IMR-90 (cell line): ENCODE results near the gene TNIP1. TPM values are rescaled to one million over a fixed set of nuclear protein-coding genes. Genes with fewer than 3 reads are reported as not detected.

Experiments used
- ATAC-seq: fragments of 200-7000 bp; cut with Tn5 transposase; 2 replicates; pipeline ENCODE4 v1.9.1; 2020; ENCODE audit warnings: low read depth, mild to moderate bottlenecking, moderate library complexity
- BruUV-seq: library from RNA; stranded (reverse); fragments of 400-500 nt; replicated peaks from 2 replicates; lab custom pipeline; 2021; lab: Mats Ljungman, UMichigan
- CTCF ChIA-PET: fragments of 300-600 bp; formaldehyde crosslinking; extraction: SDS; loops from one replicate; lab custom pipeline; 2021; ENCODE audit warnings: antibody characterized with exemption; lab: Yijun Ruan, JAX
- POLR2A ChIA-PET: fragments of 300-600 bp; sonication (Branson Sonifier 250); formaldehyde crosslinking; loops from one replicate; lab custom pipeline; 2022; ENCODE audit warnings: antibody characterized with exemption; ENCODE audit not compliant: unreplicated experiment; lab: Charles Lee
- DNase-seq: peaks from one replicate; pipeline ENCODE4 v3.0.0; 2013
- H2AFZ ChIP-seq: replicated peaks from 2 replicates; pipeline ENCODE3; 2013; ENCODE audit warnings: low read length, mild to moderate bottlenecking; ENCODE audit not compliant: poor library complexity
- H2AK5ac ChIP-seq: 2 replicates; pipeline ENCODE4 v1.6.1; 2013; ENCODE audit warnings: low read depth, low read length, inconsistent platforms
- H2AK9ac ChIP-seq: replicated peaks from 2 replicates; pipeline ENCODE3; 2013; ENCODE audit warnings: mild to moderate bottlenecking, low read depth, low read length, moderate library complexity; ENCODE audit not compliant: poor library complexity
- H2BK120ac ChIP-seq: 2 replicates; pipeline ENCODE4 v1.6.1; 2013; ENCODE audit warnings: low read depth, low read length, inconsistent platforms
- H2BK15ac ChIP-seq: 3 replicates; pipeline ENCODE4 v1.6.1; 2013; ENCODE audit warnings: low read depth, low read length, inconsistent platforms
- H2BK20ac ChIP-seq: 2 replicates; pipeline ENCODE4 v1.6.1; 2013; ENCODE audit warnings: low read depth, mild to moderate bottlenecking, inconsistent platforms, low read length, moderate library complexity
- H2BK5ac ChIP-seq: 2 replicates; pipeline ENCODE4 v1.6.1; 2013; ENCODE audit warnings: mild to moderate bottlenecking, low read depth, low read length, inconsistent platforms; ENCODE audit not compliant: poor library complexity, severe bottlenecking
- H3K14ac ChIP-seq: replicated peaks from 2 replicates; pipeline ENCODE4 v1.6.1; 2013; ENCODE audit warnings: low read depth, low read length, inconsistent platforms
- H3K18ac ChIP-seq: 2 replicates; pipeline ENCODE4 v1.6.1; 2013; ENCODE audit warnings: low read depth, low read length, control low read depth
- H3K23ac ChIP-seq: 2 replicates; pipeline ENCODE4 v1.6.1; 2013; ENCODE audit warnings: low read depth, low read length, inconsistent platforms
- H3K27ac ChIP-seq: 2 replicates; pipeline ENCODE4 v1.5.1; 2013; ENCODE audit warnings: mild to moderate bottlenecking, control low read depth, low read length; ENCODE audit not compliant: insufficient read depth
- H3K27me3 ChIP-seq: 2 replicates; pipeline ENCODE4 v1.6.1; 2013; ENCODE audit warnings: low read length; ENCODE audit not compliant: control insufficient read depth, insufficient read depth
- H3K36me3 ChIP-seq: 2 replicates; pipeline ENCODE4 v1.6.1; 2013; ENCODE audit warnings: low read length, mixed read lengths; ENCODE audit not compliant: control insufficient read depth, insufficient read depth
- H3K4ac ChIP-seq: 2 replicates; pipeline ENCODE4 v1.6.1; 2013; ENCODE audit warnings: low read depth, low read length, inconsistent platforms
- H3K4me1 ChIP-seq: 2 replicates; pipeline ENCODE4 v1.6.1; 2013; ENCODE audit warnings: low read length, mixed read lengths; ENCODE audit not compliant: control insufficient read depth, insufficient read depth
- H3K4me2 ChIP-seq: 2 replicates; pipeline ENCODE4 v1.6.1; 2013; ENCODE audit warnings: low read depth, mild to moderate bottlenecking, control low read depth, low read length, moderate library complexity
- H3K4me3 ChIP-seq: 2 replicates; pipeline ENCODE4 v1.5.1; 2013; ENCODE audit warnings: low read depth, mild to moderate bottlenecking, control low read depth, low read length, moderate library complexity; ENCODE audit not compliant: insufficient read depth
- H3K56ac ChIP-seq: 2 replicates; pipeline ENCODE4 v1.6.1; 2013; ENCODE audit warnings: low read length, inconsistent platforms; ENCODE audit not compliant: insufficient read depth; ENCODE audit errors: extremely low read depth
- H3K79me1 ChIP-seq, 2 experiments: 2 replicates each; pipeline ENCODE4 v1.6.1; 2013; ENCODE audit warnings: low read length in 2 of 2, inconsistent platforms in 1 of 2, low read depth in 1 of 2
- H3K9ac ChIP-seq: 2 replicates; pipeline ENCODE4 v1.6.1; 2013; ENCODE audit warnings: low read depth, low read length, control low read depth
- H3K9me1 ChIP-seq: 2 replicates; pipeline ENCODE4 v1.6.1; 2013; ENCODE audit warnings: low read length, inconsistent platforms; ENCODE audit not compliant: insufficient read depth
- H3K9me3 ChIP-seq: 2 replicates; pipeline ENCODE4 v1.6.1; 2013; ENCODE audit warnings: low read length; ENCODE audit not compliant: control insufficient read depth, insufficient read depth
- H4K20me1 ChIP-seq: 2 replicates; pipeline ENCODE4 v1.6.1; 2013; ENCODE audit warnings: low read length, inconsistent platforms; ENCODE audit not compliant: insufficient read depth
- H4K5ac ChIP-seq: 2 replicates; pipeline ENCODE4 v1.6.1; 2013; ENCODE audit warnings: mild to moderate bottlenecking, low read depth, low read length, control low read depth
- H4K8ac ChIP-seq, 2 experiments: 2 replicates each; pipeline ENCODE4 v1.6.1; 2013; ENCODE audit warnings: low read depth in 2 of 2, low read length in 2 of 2, control low read depth in 1 of 2, inconsistent platforms in 1 of 2
- H4K91ac ChIP-seq: 2 replicates; pipeline ENCODE4 v1.6.1; 2013; ENCODE audit warnings: low read depth, low read length, inconsistent platforms; ENCODE audit not compliant: insufficient read depth
- FOS ChIP-seq: fragments of 150-350 bp; IDR thresholded peaks from 2 replicates; pipeline ENCODE4 v1.6.1; 2016; ENCODE audit warnings: low read depth, low read length
- RFX5 ChIP-seq: IDR thresholded peaks from 2 replicates; pipeline ENCODE4 v1.8.0; 2012; ENCODE audit warnings: low read depth, mild to moderate bottlenecking, low read length, moderate library complexity
- WGBS, 2 experiments: methylation state at CpG; one replicate each; pipeline versions ENCODE4 v1.1.5 to v1.1.7; 2013; ENCODE audit warnings: missing lambda C conversion rate in 2 of 2; ENCODE audit not compliant: insufficient read length in 1 of 2; ENCODE audit errors: extremely low coverage in 2 of 2; 5-methylcytosine and 5-hydroxymethylcytosine counted together
- dilution Hi-C: fragments of 300-500 bp; cut with HindIII; formaldehyde crosslinking; loops from one replicate; pipeline ENCODE4 v1.14.3; 2018; ENCODE audit warnings: low sequenced_read_pairs; ENCODE audit not compliant: unreplicated experiment
- in situ Hi-C: fragments of 300-500 bp; cut with MboI; formaldehyde crosslinking; loops from 3 replicates; pipeline ENCODE4 v1.14.3; 2019; ENCODE audit warnings: low sequenced_read_pairs, inconsistent platforms, mixed read lengths
- intact Hi-C: fragments of 100-400 bp; cut with micrococcal nuclease; formaldehyde crosslinking; loops from 2 replicates; pipeline ENCODE4 v1.10.0; 2022
- polyA plus RNA-seq, 3 experiments: library from polyadenylated mRNA; depleted of rRNA; stranded (reverse); fragments of >200 nt; gene quantifications; 2 replicates each; pipeline ENCODE4 v1.2.3, GENCODE V29; 2012; ENCODE audit warnings: low replicate concordance in 1 of 3
- total RNA-seq: library from RNA; depleted of rRNA; stranded (reverse); fragments of >200 nt; gene quantifications from 2 replicates; pipeline ENCODE4 v1.2.3, GENCODE V29; 2012

Gene TNIP1
- total and polyA plus RNA-seq, 2 of the 4 experiments (the other 2 are of a cell fraction) = 63.8 to 92.8 TPM

GRCh38 chr5:151021746-151022145, 59.1 kb downstream of the TNIP1 start:
- H3K4me1 ChIP-seq = no peaks in the 10 kb centered on the region
- dilution Hi-C loops (no loop called here), in situ Hi-C loops (no loop called here), intact Hi-C loops (no loop called here)
- no peaks in the 10 kb centered on the region for H3K9me3 ChIP-seq
- H3K18ac ChIP-seq = no peak overlapping the region
- H4K5ac ChIP-seq = no peak overlapping the region
- no peak overlapping the region for H3K23ac ChIP-seq
- TF ChIP-seq RFX5 = no peak
- no peak for TF ChIP-seq FOS
- no peak overlapping the region for H3K4me2 ChIP-seq
- H3K9me1 ChIP-seq = peaks cover 3% of the 10 kb centered on the region; the same call in 1 of the 2 replicates
- H4K91ac ChIP-seq = no peak overlapping the region
- no peak overlapping the region for H2BK15ac ChIP-seq
- BruUV-seq = no TSS peak
- no peaks in the 10 kb centered on the region for H3K79me1 ChIP-seq
- no peak overlapping the region for H2BK5ac ChIP-seq
- 0 out of 2 replicates have a peak, but pooled peaks cover 3% of the 10 kb centered on the region for H3K36me3 ChIP-seq
- no peak for ATAC-seq
- no peak overlapping the region for H3K4ac ChIP-seq
- ChIA-PET POLR2A (no interaction called here), CTCF (interaction anchor here (1.8 kb wide), 1 partner anchor 26 kb away, joined by 5 read pairs; no protein-coding TSS in a partner anchor)
- no peak overlapping the region for H3K56ac ChIP-seq
- H2BK120ac ChIP-seq = no peak overlapping the region
- no peak overlapping the region for H4K8ac ChIP-seq
- H4K20me1 ChIP-seq = no peaks in the 10 kb centered on the region
- no peak overlapping the region for H2AK9ac ChIP-seq
- no peak overlapping the region for H3K27ac ChIP-seq
- H3K9ac ChIP-seq = no peak overlapping the region
- H3K27me3 ChIP-seq = no peaks in the 10 kb centered on the region; the same call in 1 of the 2 replicates
- 100% methylated on average over 2 of the region's 6 CpGs; no CpG with 5 or more reads in 1 of the 2 experiments for WGBS, 2 experiments
- H3K14ac ChIP-seq = no peak overlapping the region
- no peak overlapping the region for H3K4me3 ChIP-seq
- no peak overlapping the region for H2BK20ac ChIP-seq
- H2AFZ ChIP-seq = no peak overlapping the region
- no peak overlapping the region for H2AK5ac ChIP-seq
- no peak for DNase-seq
